NCI-H345 treated with DMSO at 0.1 percent for 48 hours (cell line): ENCODE results near the gene FHIT.
A peak's percentile ranks its signal among the peaks of the same experiment; 100 is the strongest.

ENCODE experiments used
- DNase-seq: peaks from one replicate; lab custom pipeline; 2025; ENCODE audit not compliant: unreplicated experiment; lab: John Stamatoyannopoulos, UW

The FHIT gene

DNA sequence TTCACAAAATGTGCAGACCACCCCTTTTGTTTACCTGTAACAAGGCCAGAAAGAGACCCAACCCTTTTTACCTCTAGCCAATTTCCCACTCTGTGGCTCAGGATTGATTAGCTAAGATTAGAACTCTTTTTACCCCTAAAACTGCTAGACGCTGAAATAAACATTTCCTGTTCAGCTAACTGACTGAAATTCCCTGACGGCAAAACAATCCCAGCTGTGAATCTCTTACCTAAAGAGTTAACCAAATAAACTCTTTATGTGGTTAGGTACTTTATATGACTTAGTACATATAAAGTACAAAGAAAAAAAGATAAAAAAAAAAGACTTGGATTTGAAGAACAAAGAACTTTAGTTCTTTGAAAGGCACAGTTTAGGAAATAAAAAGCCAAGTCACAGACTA, 988.7 kb downstream of the FHIT start:
- DNase-seq = no peak

- no peak for DNase-seq
Observed at GRCh38 chr3:60260546-60260945, 990.7 kb downstream of the FHIT start.

GRCh38 chr3:60250810-60251209, 1000.4 kb downstream of the FHIT start:
- no peak for DNase-seq

DNA sequence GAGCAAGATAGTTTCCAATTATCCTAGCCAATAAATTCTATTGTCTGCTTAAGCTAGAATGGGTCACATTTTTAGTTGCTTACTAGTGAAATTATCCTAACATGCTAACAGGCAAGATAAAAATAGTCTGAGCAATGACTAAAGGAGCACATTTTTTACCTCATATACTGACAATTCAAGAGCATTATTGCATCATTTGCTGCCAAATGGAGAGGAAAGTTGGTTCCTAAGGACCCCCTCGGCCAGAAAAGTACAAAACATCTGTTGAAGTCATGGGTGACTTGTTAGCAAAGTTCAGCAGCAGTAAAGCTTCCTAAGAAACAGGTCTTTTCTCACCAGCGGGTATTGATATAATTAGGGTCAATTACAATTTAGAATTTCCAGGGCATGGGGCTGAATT, 1001.0 kb downstream of the FHIT start:
- DNase-seq = no peak

DNA sequence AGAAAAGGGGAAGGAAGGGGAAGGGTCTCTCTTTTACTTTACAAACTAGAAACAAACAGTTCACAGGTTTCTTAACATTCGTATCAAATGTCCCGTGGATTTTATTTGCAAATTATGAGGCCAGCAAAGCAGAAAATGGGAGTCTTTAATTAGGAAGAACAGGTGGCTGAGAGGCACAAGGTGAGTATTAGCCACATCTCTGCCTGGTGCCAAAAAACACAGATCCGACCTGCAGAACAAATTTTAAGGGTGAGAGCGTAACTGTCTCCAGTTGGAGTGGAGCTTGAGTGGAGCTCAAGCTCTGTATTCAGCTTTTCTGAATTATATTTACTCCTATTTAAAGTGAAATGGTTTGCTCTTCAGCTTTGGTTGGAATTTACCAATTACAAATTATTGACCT, 1004.9 kb downstream of the FHIT start:
- DNase-seq = no peak

DNA sequence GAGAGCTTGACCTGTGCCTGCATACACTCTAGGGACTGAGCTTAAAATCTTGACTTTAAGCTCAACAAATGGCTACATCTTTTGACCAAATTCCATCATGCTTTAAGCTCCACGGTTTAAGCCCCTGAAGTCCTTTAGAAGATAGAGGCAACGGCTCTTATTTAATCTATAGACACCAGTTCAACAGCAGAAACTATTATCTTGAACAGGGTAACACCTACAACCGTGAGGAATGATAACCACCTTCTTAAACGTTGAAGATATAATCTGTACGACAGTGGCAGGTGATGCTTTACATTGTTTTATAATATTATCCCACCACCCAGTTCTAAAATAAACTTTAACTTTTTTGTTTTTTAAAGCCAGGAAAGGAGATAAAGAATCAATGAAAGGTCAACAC, 1007.8 kb downstream of the FHIT start:
- DNase-seq = no peak

- DNase-seq = peak; percentile 13
Observed at GRCh38 chr3:60240492-60240891, 1010.8 kb downstream of the FHIT start.

DNA sequence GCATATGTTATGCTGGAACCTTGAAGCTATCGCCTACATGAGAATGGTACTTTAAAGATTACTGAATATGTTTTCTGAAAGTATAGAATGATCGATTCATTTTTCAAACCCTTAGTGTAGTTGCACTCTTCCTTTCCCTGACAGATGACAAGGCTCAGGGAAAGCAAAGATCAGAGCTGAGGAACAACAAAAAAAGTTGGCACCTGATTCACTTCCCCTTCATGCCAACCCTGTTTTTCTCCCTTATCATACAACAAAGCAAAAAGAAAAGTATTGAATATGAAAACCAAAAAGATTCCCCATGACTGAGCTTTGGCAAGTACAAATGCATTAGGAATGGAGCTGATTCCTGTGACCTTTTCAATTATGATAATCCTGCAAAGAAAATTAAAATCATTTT, 1012.7 kb downstream of the FHIT start:
- no peak for DNase-seq

- DNase-seq = no peak
Observed at GRCh38 chr3:60229502-60229901, 1021.8 kb downstream of the FHIT start.

- no peak for DNase-seq
Observed at GRCh38 chr3:60228823-60229222, 1022.4 kb downstream of the FHIT start.

GRCh38 chr3:60226912-60227311, 1024.3 kb downstream of the FHIT start:
- no peak for DNase-seq

GRCh38 chr3:60225848-60226247, 1025.4 kb downstream of the FHIT start:
- no peak for DNase-seq

- no peak for DNase-seq
Observed at GRCh38 chr3:60220768-60221167, 1030.5 kb downstream of the FHIT start.

DNA sequence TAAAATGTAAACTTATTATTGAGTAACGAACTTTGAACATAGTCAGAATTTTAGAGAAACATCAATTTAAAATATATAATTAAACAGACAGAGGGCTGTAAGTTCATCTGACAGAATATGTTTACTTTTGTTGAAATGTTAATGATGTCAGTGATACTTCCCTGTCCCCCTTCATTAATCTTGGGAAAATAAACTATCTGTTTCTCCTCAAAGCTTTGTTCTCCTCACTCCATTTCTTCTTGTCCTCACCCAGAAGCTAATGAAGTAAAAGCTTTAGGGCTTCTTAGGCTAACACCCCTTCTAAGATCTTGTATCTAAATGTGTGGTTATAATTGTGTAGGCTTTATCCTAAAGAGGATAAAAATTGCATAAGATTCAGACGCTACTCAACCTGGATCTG, 1031.8 kb downstream of the FHIT start:
- no peak for DNase-seq

DNA sequence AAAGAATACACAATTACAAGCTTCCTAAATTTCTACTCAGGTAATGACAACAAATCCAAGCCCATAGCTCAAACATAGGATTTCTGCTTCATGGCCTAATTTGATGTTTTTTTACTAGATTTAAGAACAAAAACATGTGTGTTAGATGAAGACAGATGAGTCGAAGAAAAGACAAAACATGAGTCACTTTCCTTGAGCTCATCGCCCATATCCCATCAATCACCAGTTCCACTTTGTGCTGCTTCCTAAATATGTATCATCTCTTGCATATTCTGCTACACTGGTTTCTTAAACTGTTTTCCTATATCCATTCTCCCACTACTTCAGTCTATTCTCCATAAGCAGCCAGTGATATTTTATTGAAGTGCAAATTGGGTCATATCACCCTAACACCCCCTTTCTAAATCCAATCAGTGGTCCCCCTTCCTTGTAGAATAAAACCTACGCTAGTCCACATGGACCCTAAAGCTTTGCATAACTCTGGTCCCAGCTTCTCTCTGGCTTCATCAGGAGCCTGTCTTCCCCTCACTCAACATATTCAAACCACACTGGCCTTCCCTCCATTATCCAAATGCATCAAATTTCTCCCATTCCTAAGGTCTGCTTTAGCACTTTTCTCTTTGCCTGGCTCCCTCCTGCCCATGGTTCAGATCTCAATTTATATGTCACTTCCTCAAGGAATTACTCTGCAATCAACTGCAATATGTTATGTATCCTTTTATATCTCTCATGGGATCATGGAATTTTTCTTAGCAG, 1033.9 kb downstream of the FHIT start:
- DNase-seq = no peak

DNA sequence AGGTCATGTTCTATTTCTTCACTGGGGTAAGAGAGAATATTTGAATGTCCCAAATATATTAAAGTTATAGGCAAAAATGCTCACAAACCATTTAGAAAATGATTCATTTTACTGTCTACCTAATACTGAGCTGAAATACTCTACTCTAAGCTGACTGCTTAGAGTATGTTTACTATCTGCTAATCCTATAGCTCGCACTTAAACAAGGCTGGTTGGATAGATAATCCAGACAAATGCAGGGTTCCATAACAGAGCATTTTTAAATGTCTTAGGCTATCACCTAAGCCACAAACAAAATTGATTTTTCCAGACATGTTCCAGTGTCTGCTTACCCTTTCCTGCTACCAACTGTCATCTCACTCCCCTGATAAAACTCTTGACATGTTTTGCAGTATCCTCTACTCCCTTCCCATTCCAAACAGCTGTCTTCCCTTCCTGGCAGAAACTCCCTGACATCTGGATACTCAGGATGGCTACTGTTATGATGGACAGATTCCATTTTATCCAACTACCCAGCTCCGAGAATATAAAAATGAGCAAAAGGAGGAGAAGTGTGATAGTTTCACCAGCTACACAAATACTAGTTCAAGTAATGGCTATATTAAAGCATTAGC, 1034.7 kb downstream of the FHIT start:
- DNase-seq = no peak

DNA sequence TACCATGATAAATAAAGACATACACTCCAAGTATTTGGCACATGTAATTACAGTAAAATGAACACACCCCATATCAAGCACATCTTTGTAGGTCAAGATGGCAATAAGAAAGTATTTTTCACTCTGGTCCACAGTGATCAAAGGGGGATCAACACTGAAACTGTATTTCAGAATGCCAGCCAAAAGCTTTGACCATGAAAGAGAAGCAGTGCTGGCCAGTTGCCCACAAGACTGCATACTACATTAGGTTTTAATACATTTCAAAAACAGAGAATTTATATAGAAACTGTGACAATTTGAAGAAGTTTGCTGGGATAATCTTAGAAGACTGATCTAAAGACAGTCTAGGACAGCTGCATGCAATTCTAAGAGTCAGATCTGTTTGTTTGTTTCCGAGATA, 1035.3 kb downstream of the FHIT start:
- DNase-seq = no peak

DNA sequence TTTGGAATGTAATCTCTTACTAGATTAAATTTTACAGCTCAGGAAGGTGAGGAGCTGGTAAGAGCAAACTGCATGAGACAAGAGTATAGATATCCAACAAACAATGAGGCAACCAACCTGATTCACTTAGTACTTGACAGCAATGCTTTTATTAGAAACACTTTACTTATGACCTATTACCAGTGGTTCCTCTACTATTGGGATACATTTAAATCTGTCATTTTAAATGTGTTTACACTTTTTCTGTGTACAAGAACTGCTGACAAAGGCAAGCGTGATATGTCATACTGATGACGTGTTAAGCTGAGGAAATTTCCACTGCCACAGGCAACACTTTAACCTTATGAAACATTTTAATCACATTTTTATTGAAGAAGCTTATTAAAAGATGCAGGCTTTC, 1043.3 kb downstream of the FHIT start:
- no peak for DNase-seq

DNA sequence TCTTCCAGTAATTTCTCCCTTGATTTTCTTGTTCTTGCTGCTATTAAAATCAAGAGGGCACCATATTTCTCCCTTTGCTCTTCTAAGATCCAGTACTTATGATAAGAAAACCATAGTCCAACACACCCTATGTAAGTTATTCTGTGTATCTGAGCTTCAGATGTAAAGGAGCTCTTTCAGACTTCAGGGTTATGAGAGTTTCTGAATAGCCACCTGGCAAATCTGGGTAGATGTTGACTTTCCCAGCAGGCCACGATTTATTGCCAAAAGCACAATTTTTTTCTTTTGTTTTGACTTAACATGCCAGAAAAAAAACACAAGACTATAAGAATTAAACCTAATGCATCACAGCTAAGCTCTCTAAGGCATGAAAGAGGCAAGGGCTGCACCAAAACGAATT, 1045.0 kb downstream of the FHIT start:
- no peak for DNase-seq

DNA sequence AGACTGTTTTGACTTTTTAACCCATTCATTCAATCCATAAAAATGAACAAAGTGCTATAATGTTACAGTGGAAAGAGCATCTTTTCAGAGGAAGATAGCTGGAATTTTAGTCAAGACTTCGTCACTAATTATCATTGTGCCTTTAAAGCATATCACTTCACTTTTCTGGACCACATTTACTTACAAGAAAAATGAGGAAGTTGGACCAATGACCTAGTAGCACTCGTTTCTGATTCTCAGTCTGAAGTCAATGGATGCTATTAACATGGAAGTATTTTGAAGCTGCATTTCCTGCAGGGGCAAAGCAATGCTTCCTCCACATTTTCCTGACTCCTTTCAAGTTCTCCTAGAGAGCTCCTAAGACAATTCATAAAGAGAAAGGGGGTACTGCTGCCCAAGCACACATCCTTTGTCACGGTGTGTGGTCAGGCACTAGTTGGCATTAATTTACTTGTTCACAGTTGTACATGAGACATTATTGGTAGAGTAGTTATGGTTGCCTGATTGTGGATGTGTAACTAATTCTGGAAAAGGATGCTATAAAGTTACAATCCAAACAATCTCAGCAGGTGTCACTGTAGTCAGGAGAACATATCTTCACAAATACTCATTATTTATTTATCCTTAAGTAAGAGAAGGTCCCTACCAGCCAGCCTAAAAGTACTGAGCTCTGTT, 1049.1 kb downstream of the FHIT start:
- peak; percentile 61 for DNase-seq

- DNase-seq = no peak
Observed at GRCh38 chr3:60199306-60199705, 1051.9 kb downstream of the FHIT start.

DNA sequence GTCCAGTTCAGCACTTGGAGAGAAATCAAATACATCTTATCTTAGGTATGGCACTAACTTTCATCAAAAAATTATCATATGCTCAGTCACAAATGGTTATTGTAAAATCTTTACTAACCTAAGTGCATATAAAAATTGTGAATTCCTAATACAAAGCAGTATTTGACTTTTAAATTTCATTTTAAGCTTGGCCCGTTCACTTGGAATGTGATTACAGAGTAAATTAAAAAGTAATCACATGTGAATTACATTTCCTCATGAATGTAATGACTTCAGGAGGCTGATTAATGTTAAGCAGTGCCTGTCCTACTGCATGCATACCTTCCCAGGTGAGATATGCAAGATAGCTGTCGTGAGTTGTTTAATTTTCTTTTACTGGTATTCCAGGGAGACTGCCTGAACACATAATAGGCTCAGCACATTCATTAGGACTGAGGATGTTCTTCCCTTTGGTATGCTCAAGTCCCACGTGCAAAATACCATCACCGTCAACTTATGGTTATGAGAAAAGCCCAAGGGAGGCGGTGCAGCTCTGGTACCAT, 1053.0 kb downstream of the FHIT start:
- no peak for DNase-seq
